HG03565 (cell line): ENCODE data around the gene CD180.

Experiments
- ATAC-seq: cut with Tn5 transposase; IDR thresholded peaks from one replicate; pipeline ENCODE4 v1.9.1; 2021; ENCODE audit warnings: mild to moderate bottlenecking, moderate library complexity; ENCODE audit not compliant: unreplicated experiment

The CD180 gene

DNA sequence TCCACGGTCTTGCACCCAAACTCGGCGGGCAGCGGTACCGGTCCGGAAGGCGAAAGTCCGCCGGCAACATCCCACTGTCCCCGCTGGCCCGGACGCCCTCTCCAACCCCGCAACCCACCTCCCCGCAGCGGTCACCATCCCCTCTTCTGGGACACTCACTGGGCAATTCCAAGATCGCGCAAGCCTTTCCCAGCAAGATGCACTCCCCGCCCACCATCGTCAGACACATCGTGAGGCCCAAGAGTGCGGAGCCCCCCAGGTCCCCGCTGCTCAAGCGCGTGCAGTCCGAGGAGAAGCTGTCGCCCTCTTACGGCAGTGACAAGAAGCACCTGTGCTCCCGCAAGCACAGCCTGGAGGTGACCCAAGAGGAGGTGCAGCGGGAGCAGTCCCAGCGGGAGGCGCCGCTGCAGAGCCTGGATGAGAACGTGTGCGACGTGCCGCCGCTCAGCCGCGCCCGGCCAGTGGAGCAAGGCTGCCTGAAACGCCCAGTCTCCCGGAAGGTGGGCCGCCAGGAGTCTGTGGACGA is 33.3 kb downstream of the CD180 start:
- no peak for ATAC-seq

DNA sequence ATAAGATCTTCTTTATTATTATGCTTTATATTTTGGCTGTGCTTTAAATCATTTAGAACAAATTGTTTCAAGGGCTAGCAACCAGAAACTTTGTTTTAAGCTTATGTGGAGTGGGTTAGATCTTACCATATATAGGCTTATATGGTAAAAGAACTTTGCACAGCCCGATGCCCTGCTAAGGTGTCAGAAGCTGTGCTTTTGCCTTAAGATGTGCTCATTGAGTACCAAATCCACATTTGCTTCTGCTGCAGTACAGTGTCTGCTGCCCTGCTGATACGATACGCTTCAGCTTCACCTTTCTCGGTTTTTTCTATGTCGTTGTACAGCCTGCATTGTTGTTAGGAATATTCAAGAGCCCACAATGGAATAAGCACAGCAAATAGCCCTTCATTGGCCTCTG is 34.8 kb downstream of the CD180 start:
- no peak for ATAC-seq

DNA sequence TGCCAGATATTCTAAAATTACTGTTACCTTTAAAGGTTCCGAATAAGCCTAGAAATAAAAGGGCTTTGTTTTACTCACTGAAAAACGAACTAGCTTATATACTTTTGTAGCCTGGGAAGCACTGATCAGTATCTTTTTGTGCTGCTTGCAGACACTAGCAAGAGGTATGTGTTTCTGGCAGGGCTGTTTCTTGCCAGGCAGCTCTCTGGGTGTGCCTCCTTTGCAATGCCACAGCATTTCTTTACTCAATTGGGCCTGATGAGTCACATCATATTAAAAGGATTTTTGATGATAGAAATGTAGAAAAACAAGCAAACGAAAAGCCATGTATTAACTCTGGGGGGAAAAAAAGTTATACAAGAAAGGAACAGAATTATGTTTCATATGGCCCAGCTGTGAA is 35.6 kb downstream of the CD180 start:
- ATAC-seq, result no peak

DNA sequence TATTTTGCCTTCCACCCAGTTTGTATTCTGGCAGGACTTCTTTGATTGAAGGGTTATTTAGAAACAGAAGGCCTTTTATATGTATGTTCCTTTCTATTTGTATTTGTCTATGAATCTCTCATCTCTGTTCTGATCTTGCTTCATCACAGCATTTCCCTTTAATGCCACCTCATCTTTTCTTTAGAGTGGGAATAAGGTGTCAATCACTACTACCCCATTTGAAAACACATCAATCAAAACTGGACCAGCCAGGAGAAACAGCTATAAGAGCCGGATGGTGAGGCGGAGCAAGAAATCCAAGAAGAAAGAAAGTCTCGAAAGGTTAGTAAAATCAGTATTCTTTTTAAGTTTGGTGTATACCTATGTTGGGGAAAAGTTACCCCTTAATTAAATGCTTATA is 36.3 kb downstream of the CD180 start:
- no peak for ATAC-seq

DNA sequence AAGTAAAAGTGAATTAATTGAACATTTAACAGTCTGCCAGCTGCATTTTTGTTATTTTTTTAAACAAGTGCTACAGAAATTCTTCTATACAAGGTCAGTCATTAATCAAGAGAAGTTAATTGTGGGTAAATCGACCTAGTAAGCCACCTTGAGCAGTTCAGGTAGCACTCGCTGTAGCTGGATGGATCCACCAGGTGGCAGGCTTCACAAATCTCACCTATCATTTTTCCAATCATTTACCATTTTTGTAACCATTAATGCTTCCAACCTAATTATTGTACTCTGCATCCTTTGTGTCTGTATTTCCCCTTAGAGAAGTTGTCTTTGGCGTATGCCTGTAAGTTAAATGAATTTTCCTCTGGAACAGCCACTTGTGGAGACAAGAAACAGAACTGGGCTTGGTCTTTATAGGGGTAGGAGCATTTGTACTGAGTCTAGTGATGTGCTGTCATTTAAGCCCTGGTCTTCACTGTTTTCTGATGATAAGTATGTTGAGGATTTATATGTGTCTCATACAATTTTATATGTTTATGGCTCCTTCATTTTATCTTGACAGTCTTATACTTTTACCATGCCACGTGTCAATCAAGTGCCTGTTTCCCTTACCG is 39.5 kb downstream of the CD180 start:
- peak; percentile 54 for ATAC-seq

DNA sequence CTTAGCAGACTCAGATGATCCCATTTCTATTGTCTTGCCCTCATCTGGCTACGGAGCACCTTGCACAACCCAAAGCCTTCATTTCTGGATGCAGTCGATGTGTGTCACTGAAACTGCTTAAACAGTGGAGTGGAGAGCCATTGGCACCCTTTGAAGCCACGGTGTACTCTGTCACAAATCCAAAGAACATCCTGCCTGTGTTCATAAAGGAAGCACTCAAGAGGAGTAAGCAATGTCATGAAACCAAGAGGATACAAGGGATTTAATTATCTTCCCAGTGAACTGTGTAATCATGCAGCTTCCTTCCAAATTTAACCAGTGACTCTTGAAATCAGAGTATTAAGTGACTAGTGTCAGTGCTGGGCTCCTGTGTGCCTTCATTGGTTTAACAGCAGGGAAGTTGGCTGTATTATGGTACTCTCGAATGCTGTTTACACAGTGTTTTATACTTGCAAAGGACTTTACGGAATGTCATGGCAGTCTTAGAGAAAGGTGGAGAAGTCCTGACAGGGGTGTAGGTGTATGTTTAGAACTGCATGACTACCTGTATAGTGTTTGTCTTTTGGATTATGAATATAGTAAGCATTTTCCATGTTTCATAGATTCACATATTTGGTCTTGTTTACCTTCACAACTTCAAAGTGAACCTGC is 41.9 kb downstream of the CD180 start:
- no peak for ATAC-seq

DNA sequence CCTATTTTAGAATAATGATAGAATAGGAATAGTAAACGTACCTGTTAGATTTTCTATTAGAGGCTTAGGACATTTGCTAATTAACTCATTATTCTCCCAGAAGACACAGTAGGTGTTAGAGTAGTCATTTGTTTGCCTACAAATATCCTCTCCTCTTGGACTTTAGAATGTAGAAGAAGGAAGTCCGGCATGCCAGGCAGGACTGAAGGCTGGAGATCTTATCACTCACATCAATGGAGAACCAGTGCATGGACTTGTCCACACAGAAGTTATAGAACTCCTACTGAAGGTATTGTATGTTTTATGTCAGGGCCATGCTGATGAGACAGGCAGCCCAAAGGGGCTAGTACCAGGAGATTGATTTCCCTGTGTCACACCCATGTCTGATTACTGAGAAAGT is 43.3 kb downstream of the CD180 start:
- no peak for ATAC-seq

DNA sequence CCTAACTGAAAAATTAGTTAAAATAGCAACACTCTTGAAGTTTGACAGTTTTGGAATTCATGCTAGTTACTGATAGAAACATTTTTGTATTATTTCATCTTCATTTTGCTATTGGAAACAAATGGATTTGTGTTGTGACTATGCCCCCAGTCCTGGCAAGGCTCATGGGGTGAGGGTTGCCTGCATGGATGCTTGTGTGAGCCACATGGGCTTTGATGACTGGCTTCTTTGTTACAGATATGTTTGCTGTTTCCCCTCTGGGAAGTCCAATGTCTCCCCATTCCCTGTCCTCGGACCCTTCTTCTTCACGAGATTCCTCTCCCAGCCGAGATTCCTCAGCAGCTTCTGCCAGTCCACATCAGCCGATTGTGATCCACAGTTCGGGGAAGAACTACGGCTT is 44.2 kb downstream of the CD180 start:
- ATAC-seq, result no peak

DNA sequence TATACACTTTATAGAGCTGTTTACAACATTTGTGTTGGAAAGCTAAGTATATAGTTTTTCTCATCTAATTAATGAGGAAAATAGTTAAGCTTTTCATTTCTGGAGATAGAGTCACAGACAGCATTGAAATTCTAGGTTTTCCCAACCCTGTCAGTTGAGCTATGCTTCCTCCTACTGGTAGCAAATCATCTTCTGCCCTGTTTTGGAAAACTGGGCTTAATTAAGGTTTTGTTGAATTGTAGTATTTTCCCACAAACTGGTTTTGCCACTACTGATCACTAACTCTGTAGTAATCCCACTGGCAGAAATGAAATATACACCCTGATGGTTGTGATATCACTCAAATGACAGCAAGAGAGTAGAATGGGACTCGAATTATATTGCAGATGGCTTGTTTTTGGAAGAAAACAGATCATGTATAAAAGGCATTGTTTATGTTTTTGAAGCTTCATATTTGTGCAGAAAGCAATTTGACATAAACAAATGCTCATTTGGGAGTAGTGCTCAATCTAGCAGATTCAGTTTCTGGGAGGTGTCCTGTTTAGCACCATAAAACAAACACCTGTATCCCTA is 46.6 kb downstream of the CD180 start:
- ATAC-seq, result no peak

DNA sequence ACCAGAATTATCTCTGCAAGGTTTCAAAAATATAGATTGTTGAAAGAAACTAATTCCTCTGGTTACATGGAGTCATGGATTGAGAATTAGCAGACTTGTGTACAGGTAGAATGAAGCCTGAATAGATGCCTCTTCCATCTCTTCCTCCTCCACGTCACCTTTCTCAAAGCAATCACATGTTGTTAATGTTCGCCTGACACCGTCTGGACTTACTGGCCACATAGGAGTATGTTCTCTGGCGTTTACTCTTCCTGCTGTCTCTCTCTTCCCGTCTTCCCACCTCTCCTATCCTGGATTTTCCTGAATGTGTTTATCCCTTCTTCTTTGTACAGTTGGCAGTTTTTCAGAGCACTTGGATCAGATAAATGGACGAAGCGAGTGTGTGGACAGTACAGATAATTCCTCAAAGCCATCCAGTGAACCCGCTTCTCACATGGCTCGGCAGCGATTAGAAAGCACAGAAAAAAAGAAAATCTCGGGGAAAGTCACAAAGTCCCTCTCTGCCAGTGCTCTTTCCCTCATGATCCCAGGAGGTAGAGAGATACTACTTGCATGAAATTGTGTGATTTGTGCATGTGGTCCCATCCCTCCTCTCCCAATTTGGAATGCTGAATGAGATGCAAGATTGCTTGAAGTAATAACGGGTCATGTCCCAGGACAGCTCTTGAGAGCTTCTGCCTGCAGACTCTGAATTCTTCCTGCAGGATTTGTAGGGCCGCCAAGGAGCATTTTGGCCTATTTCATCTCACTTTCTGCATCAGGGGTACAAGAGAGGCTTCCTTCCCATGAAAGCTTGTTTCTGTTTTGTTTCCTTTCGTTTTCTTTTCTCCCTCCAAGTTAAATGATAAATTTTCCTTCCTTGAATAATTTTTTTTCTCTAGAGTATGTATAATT is 47.3 kb downstream of the CD180 start:
- ATAC-seq, result no peak

DNA sequence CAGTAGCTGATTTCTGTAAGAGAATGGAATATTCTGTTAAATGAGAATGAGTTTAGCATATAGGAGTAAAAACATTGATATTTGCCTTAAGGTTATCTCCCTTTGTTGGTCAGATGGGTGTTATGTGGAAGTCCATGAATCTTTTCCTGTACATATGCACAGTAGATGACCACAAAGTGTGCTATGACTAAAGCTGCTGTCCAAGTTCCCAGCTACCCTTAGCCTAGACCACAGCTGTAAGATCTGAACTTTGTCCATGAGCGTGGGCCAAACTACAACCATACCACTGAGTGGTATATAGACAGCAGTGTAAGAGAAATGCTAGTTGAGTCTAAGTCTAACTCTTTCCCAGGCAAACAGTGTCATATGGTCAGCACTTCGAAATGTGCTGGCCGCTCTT is 48.8 kb downstream of the CD180 start:
- ATAC-seq, result no peak

DNA sequence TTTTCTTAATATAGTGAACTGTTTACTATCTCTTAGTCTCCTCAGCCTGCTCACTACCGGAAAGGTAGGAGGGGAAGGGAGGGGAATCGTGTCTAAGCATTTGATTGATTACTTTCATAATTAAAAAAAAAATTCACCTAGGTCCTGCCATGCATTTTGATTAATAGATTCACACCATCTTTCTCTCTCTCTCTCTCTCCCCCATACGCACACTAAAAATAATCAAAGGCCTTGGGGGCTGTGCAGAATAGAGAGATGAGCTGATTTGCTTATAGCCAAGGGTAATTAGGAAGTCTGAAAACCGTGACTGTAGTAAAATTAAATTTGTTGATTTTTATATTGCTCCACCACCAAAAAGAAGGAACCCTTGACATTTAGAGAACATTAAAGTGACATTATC is 49.6 kb downstream of the CD180 start:
- ATAC-seq, result no peak

DNA sequence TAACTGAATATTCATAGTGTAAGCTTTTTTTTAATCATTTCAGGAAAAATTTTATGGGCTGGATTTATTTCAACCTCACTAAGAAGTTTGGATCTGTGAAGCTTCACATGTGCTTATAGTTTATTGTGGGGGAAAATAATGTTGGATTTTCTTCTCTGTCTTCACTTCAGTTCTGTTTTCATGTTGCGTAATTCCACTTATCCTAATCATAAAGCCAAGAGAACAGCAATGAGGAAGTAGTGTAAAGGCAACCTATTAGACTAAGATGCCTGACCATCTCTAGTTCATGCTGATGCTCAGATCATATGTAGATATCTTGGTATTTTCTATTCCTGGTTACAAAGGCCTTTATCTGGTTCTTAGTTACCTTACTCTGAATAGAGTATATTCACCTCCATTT is 50.0 kb downstream of the CD180 start:
- ATAC-seq, result no peak

DNA sequence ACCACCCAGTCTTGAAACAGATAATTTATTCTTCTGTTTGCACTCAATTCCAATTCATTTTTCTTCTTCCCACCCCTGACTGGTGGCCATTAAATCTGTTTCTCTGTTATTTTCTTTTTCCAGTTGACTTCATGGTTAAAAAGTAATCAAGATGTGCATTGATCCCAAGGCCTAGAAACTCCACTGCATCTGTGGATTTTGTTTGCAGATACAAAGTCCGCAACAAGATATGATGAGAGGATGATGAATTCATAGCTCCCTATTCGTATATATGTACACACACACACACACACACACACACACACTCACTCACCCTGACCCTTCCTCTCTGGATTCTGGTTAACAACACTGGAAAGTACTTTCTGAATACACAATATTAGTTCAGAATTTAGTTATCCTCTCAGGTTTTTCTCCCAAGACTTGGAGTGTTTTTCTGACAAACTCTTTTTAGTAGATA is 52.4 kb downstream of the CD180 start:
- ATAC-seq, result no peak

DNA sequence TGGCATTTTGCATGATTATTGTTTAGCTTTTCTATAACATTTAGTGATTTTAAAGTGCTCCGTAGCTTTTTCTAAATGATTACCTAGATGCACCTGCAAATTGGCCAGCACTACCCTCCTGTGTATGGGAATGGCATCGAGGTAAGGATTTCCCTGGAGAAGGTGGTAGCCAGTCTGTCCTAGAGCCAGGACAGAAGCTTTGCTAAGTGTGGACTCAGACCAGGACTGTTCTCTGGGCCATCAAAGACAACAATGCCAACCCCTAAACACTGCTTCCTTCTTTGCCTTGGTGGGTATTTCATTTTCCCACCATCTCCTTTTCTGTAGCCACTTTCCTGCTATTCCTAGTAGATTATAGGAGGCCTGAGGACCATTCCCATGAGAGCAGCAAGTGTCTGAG is 53.0 kb downstream of the CD180 start:
- ATAC-seq, result no peak

DNA sequence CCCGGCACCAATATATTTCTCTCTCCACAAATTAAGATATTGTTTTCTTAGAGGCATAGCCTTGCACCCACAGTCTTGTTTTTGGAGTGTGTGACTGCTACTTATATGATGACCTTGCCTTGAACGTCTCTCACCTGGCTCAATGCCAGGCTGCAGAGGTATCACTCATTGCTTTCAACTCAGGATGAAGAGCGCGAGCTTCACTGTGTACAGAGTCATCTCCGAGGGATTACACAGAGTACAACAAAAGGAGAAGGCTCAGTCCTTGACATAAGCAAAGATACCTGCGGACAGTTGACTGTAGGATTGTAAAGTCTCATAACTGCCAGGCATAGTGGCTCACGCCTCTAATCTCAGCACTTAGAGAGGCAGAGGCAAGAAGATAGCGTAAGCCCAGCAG is 53.8 kb downstream of the CD180 start:
- no peak for ATAC-seq

DNA sequence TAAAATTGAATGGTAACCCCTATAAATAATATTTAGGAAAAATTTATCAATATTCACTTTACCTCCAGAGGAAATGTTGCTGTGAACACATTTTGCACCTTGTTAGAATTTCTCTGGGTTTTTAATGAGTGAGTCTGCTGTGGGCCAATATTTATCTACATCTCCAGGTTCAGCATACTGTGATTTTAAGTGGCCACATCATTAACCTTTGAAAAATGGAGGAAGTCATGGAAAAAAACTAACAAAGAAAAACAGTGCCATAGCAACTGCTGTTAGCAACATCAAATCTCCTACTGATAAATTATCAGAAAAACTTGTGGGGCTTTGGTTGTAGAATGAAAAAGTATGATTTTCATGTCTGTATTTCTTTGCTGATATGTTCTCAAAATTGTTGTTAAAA is 55.0 kb downstream of the CD180 start:
- ATAC-seq, result no peak

DNA sequence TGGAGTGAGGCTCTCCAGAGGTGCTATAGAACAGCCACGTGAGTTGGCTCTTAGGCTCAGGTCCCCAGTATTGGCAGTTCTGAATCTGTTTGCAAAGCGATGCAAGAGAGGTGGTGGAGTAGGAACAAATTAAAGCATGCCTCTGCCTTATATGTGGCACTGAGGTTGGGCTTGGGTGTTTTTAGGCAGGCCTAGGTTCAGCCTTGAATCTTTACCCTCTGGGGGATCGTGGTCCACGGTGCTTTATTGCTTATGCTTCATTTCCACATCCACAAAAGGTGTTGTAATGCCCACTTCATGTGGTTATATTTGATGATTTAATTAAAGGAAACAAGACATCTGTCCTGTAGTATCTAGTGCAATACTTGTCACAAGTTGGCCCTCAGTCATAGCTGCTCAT is 56.2 kb downstream of the CD180 start:
- no peak for ATAC-seq

DNA sequence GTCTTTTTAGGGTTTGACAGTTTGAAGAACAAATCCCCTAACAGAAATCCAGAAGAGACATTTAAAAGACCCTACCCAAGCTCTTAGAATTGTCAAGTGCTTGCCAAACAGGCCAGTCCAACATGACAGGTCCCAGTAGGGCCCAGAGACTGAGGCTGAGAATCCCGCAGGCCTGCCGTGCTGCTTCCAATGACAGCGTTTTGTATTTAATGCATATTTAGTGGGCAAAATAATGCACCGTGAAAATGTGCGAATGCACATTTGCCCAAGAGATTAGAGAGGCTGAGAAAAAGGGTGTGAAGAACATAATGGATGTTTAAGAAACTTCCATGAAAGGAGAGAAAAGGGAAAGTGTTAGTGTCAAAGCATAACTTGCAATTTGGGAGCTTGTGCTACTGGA is 57.6 kb downstream of the CD180 start:
- ATAC-seq, result no peak

DNA sequence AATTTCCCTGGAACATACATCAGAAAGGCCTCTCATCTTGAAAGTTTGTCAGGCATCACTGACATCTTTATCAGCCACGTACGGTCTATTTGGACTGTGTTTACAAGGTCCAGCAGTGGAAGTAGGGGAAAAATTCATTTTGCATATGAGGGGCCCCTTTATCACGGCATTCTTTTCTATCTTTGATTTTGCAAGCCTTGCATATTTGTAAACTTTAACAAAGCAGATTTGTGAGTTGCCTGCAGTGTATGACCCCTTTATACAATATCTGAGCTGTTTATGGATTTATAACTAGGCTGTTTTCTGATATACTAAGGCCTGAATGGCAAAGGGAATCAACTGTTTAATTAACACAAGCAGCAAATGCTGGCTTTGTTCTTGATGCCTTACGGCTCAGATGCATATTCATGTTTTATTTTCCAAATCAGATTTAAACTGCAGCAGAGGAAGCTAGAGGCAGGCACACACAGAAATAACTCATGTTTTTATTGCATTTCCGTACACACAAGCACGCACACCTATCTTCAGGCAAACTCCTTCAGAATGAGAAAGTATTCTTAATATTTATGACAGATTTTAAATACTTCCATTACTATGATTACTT is 61.1 kb downstream of the CD180 start:
- ATAC-seq, result no peak

DNA sequence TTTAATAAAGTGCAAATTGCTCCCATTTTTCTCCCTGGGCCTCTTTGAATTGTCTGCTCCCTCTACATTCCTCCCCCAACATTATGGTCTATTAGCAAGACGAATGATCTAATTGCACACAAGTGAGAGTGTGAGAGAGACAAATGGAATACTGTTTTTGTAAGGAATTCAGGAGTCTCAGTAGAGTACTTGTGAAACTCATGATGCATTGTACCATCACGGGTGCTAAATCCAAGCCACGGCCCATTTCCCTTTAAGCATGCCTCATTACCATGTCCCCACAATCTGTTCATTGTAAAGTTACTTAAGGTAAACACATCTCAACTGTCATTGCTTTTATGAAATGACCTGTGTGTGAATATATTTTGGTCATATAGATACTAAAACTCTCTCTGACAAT is 62.8 kb downstream of the CD180 start:
- no peak for ATAC-seq
